Left ventricle myocardium inferior (tissue), 1 donor: ENCODE measurements around the gene CATSPERD. TPM values are rescaled to one million over a fixed set of nuclear protein-coding genes. Genes with fewer than 3 reads are reported as not detected.

ENCODE experiments used
- DNase-seq: peaks from one replicate; pipeline ENCODE4 v3.0.0-alpha.2; 2020
- H3K27ac ChIP-seq: fragments of 200-600 bp; replicated peaks from 2 replicates; pipeline ENCODE4 v1.8.0; 2021
- H3K27me3 ChIP-seq: fragments of 200-600 bp; 2 replicates; pipeline ENCODE4 v1.8.0; 2021; ENCODE audit warnings: low read depth
- H3K36me3 ChIP-seq: fragments of 200-600 bp; 2 replicates; pipeline ENCODE4 v1.8.0; 2021
- H3K4me1 ChIP-seq: fragments of 200-600 bp; 2 replicates; pipeline ENCODE4 v1.8.0; 2021
- H3K4me3 ChIP-seq: fragments of 200-600 bp; 2 replicates; pipeline ENCODE4 v1.8.0; 2021; ENCODE audit warnings: mild to moderate bottlenecking, moderate library complexity
- H3K9me3 ChIP-seq: fragments of 200-600 bp; replicated peaks from 2 replicates; pipeline ENCODE4 v1.8.0; 2021
- intact Hi-C: fragments of 100-400 bp; cut with micrococcal nuclease; formaldehyde crosslinking; loops from one replicate; pipeline ENCODE4 v1.11.0; 2022
- total RNA-seq: library from RNA; stranded (reverse); fragmentation: NEBNext Ultra II Directional; extraction: Animal tissue kit (Norgen Biotek cat#: 25700); gene quantifications from one replicate; pipeline ENCODE4 v1.2.1, GENCODE V29; 2021
- TF ChIP-seq, protein P1 (sequence below): fragments of 200-600 bp; IDR thresholded peaks from 2 replicates; pipeline ENCODE4 v1.8.0; 2021; ENCODE audit warnings: antibody characterized with exemption, mild to moderate bottlenecking, borderline replicate concordance
- donor health status: DM: no; HTN: yes; CAD: no; lungs with severe emphysema.

CATSPERD gene
- total RNA-seq, 1 donor from 2014 or later: not detected

GRCh38 chr19:5809053-5809452 is 88.6 kb downstream of the CATSPERD start:
- no peak for DNase-seq
- Histone ChIP-seq H3K4me1 (peaks cover 5% of the 10 kb centered on the region), H3K27ac (no peak overlapping the region), H3K36me3 (no peaks in the 10 kb centered on the region), H3K4me3 (no peak overlapping the region), H3K27me3 (peaks cover 18% of the 10 kb centered on the region), H3K9me3 (no peaks in the 10 kb centered on the region)
- TF ChIP-seq, protein P1, sequence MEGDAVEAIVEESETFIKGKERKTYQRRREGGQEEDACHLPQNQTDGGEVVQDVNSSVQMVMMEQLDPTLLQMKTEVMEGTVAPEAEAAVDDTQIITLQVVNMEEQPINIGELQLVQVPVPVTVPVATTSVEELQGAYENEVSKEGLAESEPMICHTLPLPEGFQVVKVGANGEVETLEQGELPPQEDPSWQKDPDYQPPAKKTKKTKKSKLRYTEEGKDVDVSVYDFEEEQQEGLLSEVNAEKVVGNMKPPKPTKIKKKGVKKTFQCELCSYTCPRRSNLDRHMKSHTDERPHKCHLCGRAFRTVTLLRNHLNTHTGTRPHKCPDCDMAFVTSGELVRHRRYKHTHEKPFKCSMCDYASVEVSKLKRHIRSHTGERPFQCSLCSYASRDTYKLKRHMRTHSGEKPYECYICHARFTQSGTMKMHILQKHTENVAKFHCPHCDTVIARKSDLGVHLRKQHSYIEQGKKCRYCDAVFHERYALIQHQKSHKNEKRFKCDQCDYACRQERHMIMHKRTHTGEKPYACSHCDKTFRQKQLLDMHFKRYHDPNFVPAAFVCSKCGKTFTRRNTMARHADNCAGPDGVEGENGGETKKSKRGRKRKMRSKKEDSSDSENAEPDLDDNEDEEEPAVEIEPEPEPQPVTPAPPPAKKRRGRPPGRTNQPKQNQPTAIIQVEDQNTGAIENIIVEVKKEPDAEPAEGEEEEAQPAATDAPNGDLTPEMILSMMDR: no peak
- intact Hi-C loops: no loop called here

- no peak overlapping the region for H3K4me3 ChIP-seq
- H3K9me3 ChIP-seq: no peaks in the 10 kb centered on the region
- DNase-seq: no peak
- H3K4me1 ChIP-seq: peaks cover 3% of the 10 kb centered on the region
- no peak overlapping the region for H3K27ac ChIP-seq
- TF ChIP-seq, protein P1: no peak
- H3K27me3 ChIP-seq: peaks cover 18% of the 10 kb centered on the region
- intact Hi-C loops: no loop called here
- H3K36me3 ChIP-seq: no peaks in the 10 kb centered on the region
These were observed 89.0 kb downstream of the CATSPERD start for GRCh38 chr19:5809469-5809868.

DNA sequence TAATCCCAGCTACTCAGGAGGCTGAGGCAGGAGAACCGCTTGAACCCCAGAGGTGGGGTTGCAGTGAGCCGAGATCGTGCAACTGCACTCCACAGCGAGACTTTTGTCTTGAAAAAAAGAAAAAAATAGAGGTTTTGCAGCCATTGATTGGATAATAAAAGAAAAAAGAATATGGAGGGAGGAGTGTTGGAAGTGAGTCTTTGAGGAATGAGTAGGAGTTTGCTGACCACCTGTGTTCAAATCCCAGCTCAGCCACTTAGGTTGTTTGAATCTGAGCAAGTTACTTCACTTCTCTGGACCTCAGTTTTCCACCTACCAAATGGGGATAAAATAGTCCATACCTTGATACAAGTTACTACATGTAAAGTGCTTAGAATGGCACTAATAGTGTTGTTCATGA is 90.7 kb downstream of the CATSPERD start:
- Histone ChIP-seq H3K27me3 (peaks cover 11% of the 10 kb centered on the region), H3K27ac (no peak overlapping the region), H3K36me3 (no peaks in the 10 kb centered on the region), H3K9me3 (no peaks in the 10 kb centered on the region), H3K4me3 (no peak overlapping the region), H3K4me1 (no peaks in the 10 kb centered on the region)
- intact Hi-C loops: no loop called here
- no peak for DNase-seq
- TF ChIP-seq, protein P1: no peak

GRCh38 chr19:5814123-5814851 is 93.8 kb downstream of the CATSPERD start:
- intact Hi-C loops: no loop called here
- DNase-seq: no peak
- no peak overlapping the region for H3K4me3 ChIP-seq

GRCh38 chr19:5814852-5815246 is 94.4 kb downstream of the CATSPERD start:
- no peak overlapping the region for H3K27ac ChIP-seq
- H3K27me3 ChIP-seq: peaks cover 11% of the 10 kb centered on the region
- TF ChIP-seq, protein P1: no peak
- H3K36me3 ChIP-seq: no peaks in the 10 kb centered on the region
- intact Hi-C loops: no loop called here
- no peak for DNase-seq
- no peaks in the 10 kb centered on the region for H3K9me3 ChIP-seq
- H3K4me1 ChIP-seq: no peaks in the 10 kb centered on the region
- no peak overlapping the region for H3K4me3 ChIP-seq

More at GRCh38 chr19:5814123-5814851, 93.8 kb downstream of the CATSPERD start:
- Histone ChIP-seq H3K4me1 (no peaks in the 10 kb centered on the region), H3K36me3 (no peaks in the 10 kb centered on the region), H3K27me3 (peaks cover 11% of the 10 kb centered on the region), H3K27ac (no peak overlapping the region), H3K9me3 (no peaks in the 10 kb centered on the region)
- TF ChIP-seq, protein P1: no peak
